GM15510 (cell line): ENCODE data around the gene TMEM45B.

ENCODE experiments used
- POLR2A ChIP-seq: IDR thresholded peaks from 3 replicates; pipeline ENCODE4 v1.6.1; 2011; ENCODE audit warnings: borderline replicate concordance; ENCODE audit not compliant: insufficient read length; ENCODE audit errors: extremely low read depth

The TMEM45B gene

GRCh38 chr11:129885381-129885780 is 69.7 kb downstream of the TMEM45B start:
- TF ChIP-seq POLR2A, result no peak

- no peak for TF ChIP-seq POLR2A
These were observed 72.8 kb downstream of the TMEM45B start for GRCh38 chr11:129888451-129888850.

GRCh38 chr11:129894278-129895125 is 78.9 kb downstream of the TMEM45B start:
- TF ChIP-seq POLR2A, result no peak

- peak; percentile 83 for TF ChIP-seq POLR2A
These were observed 79.7 kb downstream of the TMEM45B start, which contains the start of gene NFRKB for GRCh38 chr11:129895126-129896041. TSS of gene NFRKB (minus strand) at chr11:129895578. CDS start at chr11:129892849, 2,729 bp downstream.

- no peak for TF ChIP-seq POLR2A
These were observed 80.4 kb downstream of the TMEM45B start for GRCh38 chr11:129896062-129896461.

- TF ChIP-seq POLR2A, result no peak
These were observed 89.8 kb downstream of the TMEM45B start for GRCh38 chr11:129905402-129905801.
